T-cell (primary cell): ENCODE data around the gene CNKSR3. TPM values are rescaled to one million over a fixed set of nuclear protein-coding genes. Genes with fewer than 3 reads are reported as not detected.

Experiments
- ATAC-seq, 4 experiments: fragments of 200-7000 bp in 3 of 4; fragments of 150-1000 bp in 1 of 4; cut with Tn5 transposase; replicated peaks in 1 of 4; 1 replicate in 3 of 4; 2 replicates in 1 of 4; pipeline ENCODE4 v1.10.0; 2021; ENCODE audit warnings: moderate library complexity in 3 of 4, mild to moderate bottlenecking in 2 of 4, moderate number of reproducible peaks in 1 of 4
- CTCF ChIA-PET, 2 donors: fragments of 300-600 bp; sonication (Branson Sonifier 250); formaldehyde crosslinking; loops; one replicate each; lab custom pipeline; 2022; ENCODE audit warnings: antibody characterized with exemption in 2 of 2; lab: Charles Lee
- POLR2A ChIA-PET, 2 donors: fragments of 300-600 bp; sonication (Branson Sonifier 250); formaldehyde crosslinking; loops; one replicate each; lab custom pipeline; 2022; ENCODE audit warnings: antibody characterized with exemption in 2 of 2; lab: Charles Lee
- DNase-seq, 35 experiments: peaks; one replicate each; pipeline versions ENCODE4 v3.0.0 to v3.0.0-alpha.2; 2013 to 2023
- H3K27ac ChIP-seq: one replicate; pipeline ENCODE4 v1.5.1; 2013; ENCODE audit warnings: low read length
- H3K27me3 ChIP-seq, 2 experiments: replicated peaks in 1 of 2; 1 replicate in 1 of 2; 2 replicates in 1 of 2; pipeline versions ENCODE4 v1.6.1 to v1.7.0; 2013; ENCODE audit warnings: low read length in 1 of 2, mixed read lengths in 1 of 2; ENCODE audit not compliant: control insufficient read depth in 2 of 2, insufficient read depth in 2 of 2; ENCODE audit errors: extremely low read depth in 1 of 2
- H3K36me3 ChIP-seq, 2 donors: 1 replicate in 1 of 2; 2 replicates in 1 of 2; pipeline versions ENCODE4 v1.6.1 to v1.7.0; 2013; ENCODE audit warnings: low read length in 1 of 2; ENCODE audit not compliant: control insufficient read depth in 2 of 2, insufficient read depth in 1 of 2; ENCODE audit errors: extremely low read depth in 1 of 2
- H3K4me1 ChIP-seq, 2 experiments: 1 replicate in 1 of 2; 2 replicates in 1 of 2; pipeline versions ENCODE4 v1.6.1 to v1.7.0; 2013; ENCODE audit warnings: low read length in 2 of 2, mixed read lengths in 1 of 2; ENCODE audit not compliant: insufficient read depth in 2 of 2, control insufficient read depth in 1 of 2; ENCODE audit errors: extremely low read depth in 1 of 2
- H3K4me3 ChIP-seq, 2 donors: 1 replicate in 1 of 2; 2 replicates in 1 of 2; pipeline versions ENCODE4 v1.5.1 to v1.7.0; 2013; ENCODE audit warnings: mild to moderate bottlenecking in 2 of 2, low read length in 1 of 2, moderate library complexity in 1 of 2; ENCODE audit not compliant: control insufficient read depth in 1 of 2; ENCODE audit errors: extremely low read depth in 1 of 2
- H3K9me3 ChIP-seq: 2 replicates; pipeline ENCODE4 v1.7.0; 2013
- H3K27ac Mint-ChIP-seq, 2 donors: one replicate each; pipeline ENCODE4 v1.8.0; 2020 to 2021; ENCODE audit warnings: mild to moderate bottlenecking in 2 of 2, mixed read lengths in 2 of 2
- H3K27me3 Mint-ChIP-seq, 2 donors: one replicate each; pipeline ENCODE4 v1.8.0; 2021 to 2022; ENCODE audit warnings: mixed read lengths in 2 of 2
- H3K36me3 Mint-ChIP-seq: one replicate; pipeline ENCODE4 v1.8.0; 2021; ENCODE audit warnings: mixed read lengths
- H3K4me1 Mint-ChIP-seq, 3 donors: one replicate each; pipeline ENCODE4 v1.8.0; 2020 to 2022; ENCODE audit warnings: mixed read lengths in 3 of 3, mild to moderate bottlenecking in 1 of 3
- H3K4me3 Mint-ChIP-seq, 3 donors: one replicate each; pipeline ENCODE4 v1.8.0; 2020 to 2022; ENCODE audit warnings: mild to moderate bottlenecking in 3 of 3, mixed read lengths in 3 of 3, moderate library complexity in 3 of 3
- H3K9me3 Mint-ChIP-seq, 3 donors: one replicate each; pipeline ENCODE4 v1.8.0; 2020 to 2022; ENCODE audit warnings: mixed read lengths in 3 of 3
- WGBS: methylation state at CpG from one replicate; pipeline ENCODE4 v1.1.5; 2013; ENCODE audit warnings: missing lambda C conversion rate; ENCODE audit not compliant: insufficient coverage; 5-methylcytosine and 5-hydroxymethylcytosine counted together
- total RNA-seq, 35 experiments: library from RNA in 6 of 35; stranded (reverse) in 6 of 35; fragments of 120-200 nt in 1 of 35; gene quantifications; one replicate each; pipeline versions ENCODE4 v1.2.1 to v1.2.4 and lab custom pipeline; 2013 to 2026

Gene CNKSR3
- total RNA-seq, 5 donors from 2014 or later (not counting 1 experiment from before 2014, with no cell fraction given), result 0.05 to 0.35 (median 0.20) TPM

DNA sequence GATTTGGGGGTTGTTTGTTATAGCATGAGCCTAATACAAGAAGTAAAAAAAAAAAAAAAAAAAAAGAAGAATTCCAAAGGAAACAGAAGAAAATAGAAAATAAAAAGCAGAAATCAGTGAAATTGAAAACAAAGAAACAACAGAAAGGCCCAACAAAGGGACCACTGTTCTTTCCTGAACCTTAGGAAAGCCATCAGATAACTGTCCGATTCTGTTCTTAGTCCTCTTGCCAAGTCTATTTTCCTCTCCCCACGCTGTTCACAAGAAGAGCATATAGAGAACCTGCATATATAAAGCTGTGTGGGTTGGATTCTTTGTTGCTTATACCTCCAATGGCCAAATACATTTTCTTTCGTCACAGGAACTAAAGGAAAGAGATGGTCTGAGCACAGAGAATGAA, 115.9 kb downstream of the CNKSR3 start:
- H3K9me3 ChIP-seq, result no peaks in the 10 kb centered on the region
- Mint-ChIP-seq H3K27me3 (peaks cover 5 to 7% of the 10 kb centered on the region in 2 donors), H3K36me3 (no peaks in the 10 kb centered on the region), H3K9me3 (peaks cover 0 to 2% (median under 1%) of the 10 kb centered on the region in 3 donors), H3K27ac (no peak overlapping the region), H3K4me1 (peaks cover 0 to 2% (median 0%) of the 10 kb centered on the region in 3 donors), H3K4me3 (no peak overlapping the region)
- no peak overlapping the region for H3K27ac ChIP-seq
- ChIA-PET POLR2A (interaction anchor here in 1 of 2 donors (0.5 kb wide), 1 partner anchor 68 kb away, joined by 4 read pairs; no protein-coding TSS in a partner anchor), CTCF (no interaction called here)
- DNase-seq (no peak), ATAC-seq (no peak)
- no peaks in the 10 kb centered on the region for H3K36me3 ChIP-seq
- H3K4me1 ChIP-seq, result no peaks in the 10 kb centered on the region
- H3K27me3 ChIP-seq, result peaks cover 0 to 5% of the 10 kb centered on the region in 2 experiments
- H3K4me3 ChIP-seq, result no peak overlapping the region
- no CpG with 5 or more reads among the region's 3 CpGs for WGBS

DNA sequence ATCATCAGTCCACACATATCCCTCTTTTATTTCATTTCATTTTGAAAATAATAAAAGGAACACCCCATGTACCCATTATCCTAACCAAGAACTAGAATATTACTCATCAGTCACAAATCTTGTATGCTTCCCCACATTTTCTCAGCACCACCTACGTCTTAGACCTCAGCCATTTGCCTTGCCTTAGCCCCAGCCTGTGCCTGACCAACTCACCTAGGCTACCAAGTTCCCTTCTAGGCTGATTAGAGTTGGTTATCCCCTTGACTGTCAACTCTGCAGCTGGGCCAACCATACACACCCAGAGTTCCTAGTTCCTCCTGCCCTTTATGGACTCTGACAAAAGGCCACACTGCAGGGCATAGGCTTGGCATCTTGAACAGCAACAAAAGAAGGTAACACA, 120.5 kb downstream of the CNKSR3 start:
- no CpG with 5 or more reads among the region's 1 CpG for WGBS
- Histone ChIP-seq H3K9me3 (no peaks in the 10 kb centered on the region), H3K4me1 (no peaks in the 10 kb centered on the region), H3K27ac (no peak overlapping the region), H3K4me3 (no peak overlapping the region), H3K36me3 (no peaks in the 10 kb centered on the region), H3K27me3 (peaks cover 0 to 5% of the 10 kb centered on the region in 2 experiments)
- Mint-ChIP-seq H3K9me3 (peaks cover 4 to 9% (median 7%) of the 10 kb centered on the region in 3 donors), H3K4me1 (no peaks in the 10 kb centered on the region), H3K4me3 (no peak overlapping the region), H3K36me3 (no peaks in the 10 kb centered on the region), H3K27me3 (peaks cover 9 to 14% of the 10 kb centered on the region in 2 donors), H3K27ac (no peak overlapping the region)
- POLR2A ChIA-PET, result no interaction called here
- CTCF ChIA-PET, result no interaction called here
- DNase-seq (no peak), ATAC-seq (no peak)

GRCh38 chr6:154388803-154389202, 121.7 kb downstream of the CNKSR3 start:
- CTCF ChIA-PET, result no interaction called here
- peaks cover 0 to 9% of the 10 kb centered on the region in 2 experiments for H3K27me3 ChIP-seq
- no peak overlapping the region for H3K27ac ChIP-seq
- Mint-ChIP-seq H3K4me3 (no peak overlapping the region), H3K36me3 (no peaks in the 10 kb centered on the region), H3K27me3 (peaks cover 9 to 14% of the 10 kb centered on the region in 2 donors), H3K9me3 (peaks cover 4 to 9% (median 7%) of the 10 kb centered on the region in 3 donors), H3K4me1 (no peaks in the 10 kb centered on the region), H3K27ac (no peak overlapping the region)
- H3K36me3 ChIP-seq, result no peaks in the 10 kb centered on the region
- H3K4me1 ChIP-seq, result no peaks in the 10 kb centered on the region
- no CpG with 5 or more reads among the region's 3 CpGs for WGBS
- ATAC-seq, result no peak
- H3K4me3 ChIP-seq, result no peak overlapping the region
- H3K9me3 ChIP-seq, result no peaks in the 10 kb centered on the region
- no peak for DNase-seq
- POLR2A ChIA-PET, result interaction anchor here (0.6 kb wide), 2 partner anchors 36 to 1019 kb away, joined by 3 read pairs; no protein-coding TSS in a partner anchor

DNA sequence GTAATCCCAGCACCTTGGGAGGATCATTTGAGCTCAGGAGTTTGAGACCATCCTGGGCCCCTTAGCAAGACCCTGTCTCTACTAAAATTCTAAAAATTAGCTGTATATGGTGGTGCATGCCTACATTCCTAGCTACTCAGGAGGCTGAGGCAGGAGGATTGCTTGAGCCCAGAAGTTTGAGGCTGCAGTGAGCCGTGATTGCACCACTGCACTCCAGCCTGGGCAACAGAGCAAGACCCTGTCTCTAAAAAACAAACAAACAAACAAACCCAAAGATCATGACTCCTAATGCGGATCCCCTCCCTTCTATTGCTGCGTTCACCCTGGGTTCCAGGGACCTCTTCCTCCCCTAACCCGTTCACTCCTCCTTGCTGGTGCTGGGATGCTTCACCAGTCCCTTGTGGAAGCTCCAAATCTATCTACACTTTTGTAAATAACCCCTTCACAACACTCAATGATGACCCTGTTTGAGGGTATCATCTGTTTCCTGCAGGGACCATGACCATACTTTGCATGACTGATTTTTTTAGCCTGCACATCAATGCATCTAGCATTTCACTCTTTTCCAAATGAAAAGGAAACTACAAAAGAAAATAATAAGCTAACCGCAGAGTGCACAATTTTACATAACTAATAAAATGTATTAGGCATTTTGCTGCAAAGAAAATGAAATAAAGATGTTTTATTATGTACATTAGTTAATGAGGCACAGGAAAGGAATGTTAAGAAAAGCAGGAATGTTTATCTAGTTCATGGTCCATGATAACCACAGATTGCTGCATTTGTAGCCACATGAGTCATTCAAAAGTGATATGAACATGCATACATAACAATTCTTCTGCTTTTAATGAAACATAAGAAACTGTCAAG, 123.4 kb downstream of the CNKSR3 start:
- H3K9me3 Mint-ChIP-seq, result peaks cover 4 to 15% (median 13%) of the 10 kb centered on the region in 3 donors
- H3K4me1 Mint-ChIP-seq, result no peaks in the 10 kb centered on the region
- peaks cover 9 to 14% of the 10 kb centered on the region in 2 donors for H3K27me3 Mint-ChIP-seq
- H3K36me3 Mint-ChIP-seq, result no peaks in the 10 kb centered on the region
- no peaks in the 10 kb centered on the region for H3K36me3 ChIP-seq
- H3K27me3 ChIP-seq, result peaks cover 0 to 5% of the 10 kb centered on the region in 2 experiments
- POLR2A ChIA-PET, result no interaction called here
- no peaks in the 10 kb centered on the region for H3K4me1 ChIP-seq
- no peak overlapping the region for H3K27ac ChIP-seq
- no peak overlapping the region for H3K4me3 ChIP-seq
- ATAC-seq (no peak), DNase-seq (no peak)
- no peak overlapping the region for H3K27ac Mint-ChIP-seq
- WGBS, result 86% methylated on average over 2 of the region's 5 CpGs
- no peaks in the 10 kb centered on the region for H3K9me3 ChIP-seq
- CTCF ChIA-PET, result no interaction called here
- H3K4me3 Mint-ChIP-seq, result no peak overlapping the region

- Mint-ChIP-seq H3K27ac (no peak overlapping the region), H3K4me1 (no peaks in the 10 kb centered on the region), H3K9me3 (peaks cover 2 to 9% (median 9%) of the 10 kb centered on the region in 3 donors), H3K36me3 (no peaks in the 10 kb centered on the region), H3K27me3 (peaks cover 4 to 5% of the 10 kb centered on the region in 2 donors), H3K4me3 (no peak overlapping the region)
- Histone ChIP-seq H3K4me1 (no peaks in the 10 kb centered on the region), H3K27ac (no peak overlapping the region), H3K9me3 (no peaks in the 10 kb centered on the region), H3K36me3 (no peaks in the 10 kb centered on the region), H3K4me3 (no peak overlapping the region), H3K27me3 (peaks cover 0 to 5% of the 10 kb centered on the region in 2 experiments)
- ATAC-seq, result no peak
- ChIA-PET CTCF (no interaction called here), POLR2A (no interaction called here)
- DNase-seq, result no peak
- no CpG with 5 or more reads among the region's 2 CpGs for WGBS
Observed at GRCh38 chr6:154384191-154384590, 126.3 kb downstream of the CNKSR3 start.

DNA sequence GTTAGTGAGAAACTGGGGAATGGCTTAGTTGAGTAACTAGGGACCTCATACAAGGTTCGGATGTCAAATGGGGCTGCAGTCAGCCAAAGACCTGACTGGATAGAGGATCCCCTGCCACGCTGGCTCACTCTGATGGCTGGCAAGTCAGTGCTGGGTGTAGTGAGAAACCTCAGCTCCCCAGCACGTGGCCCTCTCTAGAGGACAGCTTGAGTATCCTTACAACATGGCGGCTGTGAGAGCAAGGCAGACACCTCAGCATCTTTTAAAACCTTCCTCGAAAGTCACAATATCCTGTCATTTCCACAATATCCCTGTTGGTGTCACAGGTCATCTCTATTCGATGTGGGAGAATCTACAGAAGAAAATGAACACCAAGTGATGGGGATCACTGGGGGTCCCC, 127.2 kb downstream of the CNKSR3 start:
- H3K9me3 Mint-ChIP-seq, result peaks cover 0 to 7% (median 5%) of the 10 kb centered on the region in 3 donors
- no peaks in the 10 kb centered on the region for H3K36me3 ChIP-seq
- no peaks in the 10 kb centered on the region for H3K4me1 ChIP-seq
- H3K9me3 ChIP-seq, result no peaks in the 10 kb centered on the region
- H3K27me3 Mint-ChIP-seq, result peaks cover 4 to 7% of the 10 kb centered on the region in 2 donors
- ChIA-PET POLR2A (no interaction called here), CTCF (no interaction called here)
- no peaks in the 10 kb centered on the region for H3K4me1 Mint-ChIP-seq
- no peak for DNase-seq
- no peak for ATAC-seq
- no peak overlapping the region for H3K4me3 Mint-ChIP-seq
- no peaks in the 10 kb centered on the region for H3K36me3 Mint-ChIP-seq
- H3K4me3 ChIP-seq, result no peak overlapping the region
- 92% methylated on average over 2 of the region's 6 CpGs for WGBS
- H3K27me3 ChIP-seq, result peaks cover 0 to 5% of the 10 kb centered on the region in 2 experiments
- no peak overlapping the region for H3K27ac Mint-ChIP-seq
- H3K27ac ChIP-seq, result no peak overlapping the region
